Stimulated activated memory B cell treated with anti-CD40 and anti-IgM and Interleukin-4, amounts not matched to agents 10 μg/mL and 1 μg/mL and 100 μg/mL, for 72 hours (primary cell): Measurements from ENCODE around the gene LILRB4.
"Not testable (repeated sequence)": the region's sequence is repeated elsewhere in the genome, so short reads cannot be mapped to it uniquely, and the experiment has no call there.

Experiments used
- ATAC-seq: fragments of 150-1000 bp; cut with Tn5 transposase; 2 replicates; pipeline ENCODE4 v1.10.0; 2021
- H3K27ac Mint-ChIP-seq: one replicate; pipeline ENCODE4 v1.8.0; 2022; ENCODE audit warnings: mild to moderate bottlenecking, mixed read lengths
- H3K27me3 Mint-ChIP-seq: one replicate; pipeline ENCODE4 v1.8.0; 2022; ENCODE audit warnings: mixed read lengths
- H3K36me3 Mint-ChIP-seq: one replicate; pipeline ENCODE4 v1.8.0; 2022; ENCODE audit warnings: mixed read lengths
- H3K4me1 Mint-ChIP-seq: one replicate; pipeline ENCODE4 v1.8.0; 2022; ENCODE audit warnings: mixed read lengths
- H3K4me3 Mint-ChIP-seq: one replicate; pipeline ENCODE4 v1.8.0; 2022; ENCODE audit warnings: mild to moderate bottlenecking, moderate library complexity, mixed read lengths
- H3K9me3 Mint-ChIP-seq: one replicate; pipeline ENCODE4 v1.8.0; 2022; ENCODE audit warnings: mixed read lengths

The LILRB4 gene

DNA sequence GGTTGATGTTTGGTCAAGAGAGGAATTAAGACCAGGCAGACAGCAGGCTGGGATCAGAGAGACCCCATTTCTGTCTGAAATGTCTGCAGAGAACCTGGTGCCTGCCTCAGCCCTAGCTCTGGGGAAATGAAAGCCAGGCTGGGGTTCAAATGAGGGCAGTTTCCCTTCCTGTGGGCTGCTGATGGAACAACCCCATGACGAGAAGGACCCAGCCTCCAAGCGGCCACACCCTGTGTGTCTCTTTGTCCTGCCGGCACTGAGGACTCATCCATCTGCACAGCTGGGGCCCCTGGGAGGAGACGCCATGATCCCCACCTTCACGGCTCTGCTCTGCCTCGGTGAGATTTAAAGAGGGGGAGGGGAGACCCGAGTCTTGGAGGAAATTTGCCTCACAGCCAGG is at the start of gene LILRB4:
TSS of gene LILRB4 (plus strand) at position 256 of the 400 bp plus-strand sequence. CDS start at position 305, 49 bp downstream.
- Mint-ChIP-seq H3K4me3 (peak within 1 kb of the TSS; percentile 65), H3K27ac (peak within 1 kb of the TSS; percentile 2), H3K4me1 (peaks cover 36% of the 10 kb centered on the region), H3K9me3 (peaks cover under 1% of the 10 kb centered on the region), H3K36me3 (peaks cover 17% of the 10 kb centered on the region), H3K27me3 (peaks cover 31% of the 10 kb centered on the region)
- peak; percentile 62 for ATAC-seq

GRCh38 chr19:54614726-54615125 is 48.1 kb upstream of the LILRB4 start:
- peaks cover 54% of the 10 kb centered on the region for H3K4me1 Mint-ChIP-seq
- no peak for ATAC-seq
- no peaks in the 10 kb centered on the region for H3K27me3 Mint-ChIP-seq
- H3K4me3 Mint-ChIP-seq, result no peak overlapping the region
- H3K9me3 Mint-ChIP-seq, result peaks cover 6% of the 10 kb centered on the region
- H3K27ac Mint-ChIP-seq, result peak overlapping the region; percentile 16
- no peaks in the 10 kb centered on the region for H3K36me3 Mint-ChIP-seq

- Mint-ChIP-seq H3K36me3 (no peaks in the 10 kb centered on the region), H3K4me1 (peaks cover 58% of the 10 kb centered on the region), H3K4me3 (peak overlapping the region; percentile 88), H3K9me3 (peaks cover 6% of the 10 kb centered on the region), H3K27ac (peak overlapping the region; percentile 97), H3K27me3 (no peaks in the 10 kb centered on the region)
- peak; percentile 65 for ATAC-seq
These were observed 46.7 kb upstream of the LILRB4 start for GRCh38 chr19:54616057-54616456.

GRCh38 chr19:54616821-54617560 is 45.8 kb upstream of the LILRB4 start:
- ATAC-seq, result peak; percentile 96
- peaks cover 6% of the 10 kb centered on the region for H3K9me3 Mint-ChIP-seq
- peaks cover 8% of the 10 kb centered on the region for H3K36me3 Mint-ChIP-seq
- no peaks in the 10 kb centered on the region for H3K27me3 Mint-ChIP-seq
- peak overlapping the region; percentile 97 for H3K27ac Mint-ChIP-seq
- peaks cover 61% of the 10 kb centered on the region for H3K4me1 Mint-ChIP-seq
- peak overlapping the region; percentile 88 for H3K4me3 Mint-ChIP-seq

- H3K27ac Mint-ChIP-seq, result peak overlapping the region; percentile 32
- peak overlapping the region; percentile 69 for H3K4me3 Mint-ChIP-seq
- H3K27me3 Mint-ChIP-seq, result no peaks in the 10 kb centered on the region
- no peaks in the 10 kb centered on the region for H3K9me3 Mint-ChIP-seq
- H3K36me3 Mint-ChIP-seq, result peaks cover 14% of the 10 kb centered on the region
- ATAC-seq, result no peak
- peaks cover 65% of the 10 kb centered on the region for H3K4me1 Mint-ChIP-seq
These were observed 42.3 kb upstream of the LILRB4 start for GRCh38 chr19:54620464-54620863.

DNA sequence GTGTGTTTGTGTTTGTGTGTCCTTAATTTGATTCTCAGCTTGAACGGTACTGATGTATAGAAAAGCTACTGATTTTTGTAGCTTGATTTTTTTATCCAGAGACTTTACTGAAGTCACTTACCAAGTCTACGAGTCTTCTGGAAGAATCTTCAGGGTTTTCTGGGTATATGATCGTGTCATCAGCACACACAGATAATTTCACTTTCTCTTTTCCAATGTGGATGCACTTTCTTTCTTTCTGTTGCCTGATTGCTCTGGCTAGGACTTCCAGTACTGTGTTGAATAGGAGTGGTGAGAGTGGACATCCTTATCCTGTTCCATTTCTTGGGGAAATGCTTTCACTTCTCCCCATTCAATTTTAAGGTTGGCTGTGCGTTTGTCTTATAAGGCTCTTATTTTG is 40.4 kb upstream of the LILRB4 start:
- peaks cover 69% of the 10 kb centered on the region for H3K4me1 Mint-ChIP-seq
- peak overlapping the region; percentile 92 for H3K4me3 Mint-ChIP-seq
- peaks cover 33% of the 10 kb centered on the region for H3K36me3 Mint-ChIP-seq
- H3K27me3 Mint-ChIP-seq, result no peaks in the 10 kb centered on the region
- H3K9me3 Mint-ChIP-seq, result no peaks in the 10 kb centered on the region
- peak overlapping the region; percentile 84 for H3K27ac Mint-ChIP-seq
- no peak for ATAC-seq

DNA sequence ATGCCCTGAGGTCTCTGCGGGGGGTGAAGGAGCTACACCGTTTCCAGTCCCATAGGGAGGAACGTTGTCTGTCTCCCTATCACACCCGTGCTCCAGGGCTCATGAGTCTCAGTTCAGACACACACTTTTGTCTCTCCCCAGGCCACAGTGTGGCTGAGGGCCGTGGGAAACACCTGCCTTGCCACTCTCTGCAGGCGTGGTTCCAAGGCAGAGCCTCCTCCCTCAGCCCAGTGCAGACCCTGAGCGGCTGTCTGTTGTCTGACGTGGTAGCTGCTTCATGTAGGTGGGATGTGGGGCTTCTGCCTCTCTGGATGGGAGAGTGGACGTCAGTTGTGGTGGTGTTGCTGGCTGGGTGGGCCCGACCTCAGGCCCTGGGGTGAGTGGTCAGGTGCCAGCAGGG is 38.6 kb upstream of the LILRB4 start:
- H3K4me1 Mint-ChIP-seq, result peaks cover 87% of the 10 kb centered on the region
- H3K9me3 Mint-ChIP-seq, H3K27me3 Mint-ChIP-seq: not testable (repeated sequence)
- peak; percentile 77 for ATAC-seq
- peak overlapping the region; percentile 84 for H3K27ac Mint-ChIP-seq
- peak overlapping the region; percentile 92 for H3K4me3 Mint-ChIP-seq
- H3K36me3 Mint-ChIP-seq, result peaks cover 44% of the 10 kb centered on the region

DNA sequence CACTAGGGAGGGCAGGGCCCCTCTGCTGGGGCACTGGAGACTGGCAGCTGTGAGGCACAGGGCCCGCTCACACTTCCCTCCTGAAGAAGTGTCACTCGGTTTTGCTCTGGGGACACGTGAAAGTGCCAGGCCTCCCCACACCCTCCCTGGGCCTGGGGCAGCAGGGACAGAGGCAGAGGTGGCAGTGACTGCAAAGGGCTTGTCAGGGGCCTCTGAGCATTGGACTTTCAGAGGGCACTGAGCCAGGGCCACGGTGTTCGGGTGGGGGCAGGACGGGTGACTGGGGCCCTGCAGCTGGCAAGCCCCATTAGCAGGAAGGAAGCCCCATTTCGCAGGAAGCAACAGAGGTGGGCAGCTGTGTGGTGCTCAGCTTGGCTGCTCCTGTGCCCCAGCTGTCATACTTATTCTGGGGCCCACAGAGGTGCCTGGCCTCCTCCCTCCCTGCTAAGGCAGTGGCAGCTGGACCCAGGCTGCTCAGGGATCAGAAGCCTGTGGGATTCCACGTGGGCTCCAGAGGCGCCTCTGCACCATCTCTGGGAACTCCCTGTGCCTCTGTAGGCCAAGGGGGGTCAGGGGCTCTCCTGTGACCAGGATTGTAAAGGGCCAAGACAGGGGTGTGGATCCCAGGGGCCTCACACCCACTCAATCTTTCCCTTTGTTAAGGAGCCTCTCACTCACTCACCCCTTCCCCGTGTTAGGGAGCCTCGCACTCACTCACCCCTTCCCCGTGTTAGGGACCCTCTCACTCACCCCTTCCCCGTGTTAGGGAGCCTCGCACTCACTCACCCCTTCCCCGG is 37.7 kb upstream of the LILRB4 start:
- Mint-ChIP-seq H3K36me3 (peaks cover 51% of the 10 kb centered on the region), H3K4me3 (peak overlapping the region; percentile 92), H3K4me1 (peaks cover 92% of the 10 kb centered on the region), H3K27ac (peak overlapping the region; percentile 84)
- not testable (repeated sequence) for H3K27me3 Mint-ChIP-seq, H3K9me3 Mint-ChIP-seq
- ATAC-seq, result peak; percentile 91

DNA sequence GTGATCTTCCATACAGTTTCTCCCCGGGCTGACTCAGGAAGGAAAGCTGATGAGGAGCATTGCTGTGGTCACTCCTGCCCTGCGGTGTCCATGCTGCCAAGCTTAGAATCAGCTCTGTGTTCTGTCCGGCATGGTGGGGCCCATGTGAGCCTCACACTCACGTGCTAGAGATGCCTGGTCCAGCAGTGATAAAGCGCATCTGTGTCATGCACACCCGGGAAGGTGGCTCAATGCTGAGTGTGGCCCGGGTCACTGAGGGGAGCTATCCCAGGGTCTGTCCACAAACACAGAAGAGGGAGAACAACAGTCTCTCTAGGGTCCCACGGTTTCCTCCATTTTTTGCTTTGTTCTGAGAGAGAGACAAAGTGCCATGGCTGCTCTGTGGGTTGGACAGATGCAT is 36.0 kb upstream of the LILRB4 start:
- Mint-ChIP-seq H3K9me3 (no peaks in the 10 kb centered on the region), H3K4me1 (peaks cover 92% of the 10 kb centered on the region), H3K4me3 (no peak overlapping the region), H3K27me3 (no peaks in the 10 kb centered on the region), H3K36me3 (peaks cover 52% of the 10 kb centered on the region), H3K27ac (peak overlapping the region; percentile 84)
- no peak for ATAC-seq

DNA sequence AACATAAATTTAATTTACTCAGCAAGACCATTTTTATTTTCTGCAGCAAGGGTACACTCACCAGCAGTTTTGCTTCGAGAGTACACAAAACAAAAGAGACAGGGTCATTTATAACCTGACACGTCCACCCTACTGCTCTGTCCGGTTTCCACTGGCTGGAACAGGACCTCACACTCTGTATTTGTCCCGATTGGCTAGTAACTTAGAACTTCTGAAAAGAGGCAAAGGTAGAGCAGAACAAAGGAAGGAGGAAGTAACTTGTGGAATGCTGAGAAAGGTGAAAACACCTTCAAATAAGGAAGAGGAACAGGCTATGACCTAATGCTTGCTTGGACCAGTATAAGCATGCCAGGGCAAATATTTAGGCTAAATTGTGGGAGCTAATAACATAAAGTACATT is 34.9 kb upstream of the LILRB4 start:
- ATAC-seq, H3K27me3 Mint-ChIP-seq, H3K9me3 Mint-ChIP-seq, H3K4me3 Mint-ChIP-seq: not testable (repeated sequence)
- H3K4me1 Mint-ChIP-seq, result peaks cover 92% of the 10 kb centered on the region
- peaks cover 55% of the 10 kb centered on the region for H3K36me3 Mint-ChIP-seq
- peak overlapping the region; percentile 84 for H3K27ac Mint-ChIP-seq

DNA sequence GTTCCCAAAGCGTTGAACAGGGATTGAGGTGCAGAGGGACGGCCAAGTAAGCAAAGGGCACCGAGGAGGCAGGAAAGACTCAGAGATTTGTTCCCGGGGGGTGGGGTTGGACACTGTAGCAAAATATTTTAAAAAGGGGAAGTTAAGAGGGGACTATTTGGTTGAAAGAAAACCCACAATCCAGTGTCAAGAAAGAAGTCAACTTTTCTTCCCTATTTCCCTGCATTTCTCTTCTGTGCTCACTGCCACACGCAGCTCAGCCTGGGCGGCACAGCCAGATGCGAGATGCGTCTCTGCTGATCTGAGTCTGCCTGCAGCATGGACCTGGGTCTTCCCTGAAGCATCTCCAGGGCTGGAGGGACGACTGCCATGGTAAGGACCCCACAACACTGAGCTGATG is 32.5 kb upstream of the LILRB4 start, which contains the start of gene LILRB1:
TSS of gene LILRB1 (plus strand) at position 223 of the 400 bp plus-strand sequence. CDS start 590 bp downstream, outside the sequence.
- Mint-ChIP-seq H3K27ac (peak within 1 kb of the TSS; percentile 88), H3K4me1 (peaks cover 73% of the 10 kb centered on the region), H3K4me3 (peak within 1 kb of the TSS; percentile 69), H3K36me3 (peaks cover 65% of the 10 kb centered on the region)
- not testable (repeated sequence) for H3K9me3 Mint-ChIP-seq, H3K27me3 Mint-ChIP-seq, ATAC-seq

GRCh38 chr19:54630782-54631181 is 32.0 kb upstream of the LILRB4 start:
- Mint-ChIP-seq H3K27ac (peak overlapping the region; percentile 88), H3K27me3 (no peaks in the 10 kb centered on the region), H3K9me3 (no peaks in the 10 kb centered on the region), H3K4me3 (peak overlapping the region; percentile 69), H3K4me1 (peaks cover 68% of the 10 kb centered on the region), H3K36me3 (peaks cover 67% of the 10 kb centered on the region)
- no peak for ATAC-seq

DNA sequence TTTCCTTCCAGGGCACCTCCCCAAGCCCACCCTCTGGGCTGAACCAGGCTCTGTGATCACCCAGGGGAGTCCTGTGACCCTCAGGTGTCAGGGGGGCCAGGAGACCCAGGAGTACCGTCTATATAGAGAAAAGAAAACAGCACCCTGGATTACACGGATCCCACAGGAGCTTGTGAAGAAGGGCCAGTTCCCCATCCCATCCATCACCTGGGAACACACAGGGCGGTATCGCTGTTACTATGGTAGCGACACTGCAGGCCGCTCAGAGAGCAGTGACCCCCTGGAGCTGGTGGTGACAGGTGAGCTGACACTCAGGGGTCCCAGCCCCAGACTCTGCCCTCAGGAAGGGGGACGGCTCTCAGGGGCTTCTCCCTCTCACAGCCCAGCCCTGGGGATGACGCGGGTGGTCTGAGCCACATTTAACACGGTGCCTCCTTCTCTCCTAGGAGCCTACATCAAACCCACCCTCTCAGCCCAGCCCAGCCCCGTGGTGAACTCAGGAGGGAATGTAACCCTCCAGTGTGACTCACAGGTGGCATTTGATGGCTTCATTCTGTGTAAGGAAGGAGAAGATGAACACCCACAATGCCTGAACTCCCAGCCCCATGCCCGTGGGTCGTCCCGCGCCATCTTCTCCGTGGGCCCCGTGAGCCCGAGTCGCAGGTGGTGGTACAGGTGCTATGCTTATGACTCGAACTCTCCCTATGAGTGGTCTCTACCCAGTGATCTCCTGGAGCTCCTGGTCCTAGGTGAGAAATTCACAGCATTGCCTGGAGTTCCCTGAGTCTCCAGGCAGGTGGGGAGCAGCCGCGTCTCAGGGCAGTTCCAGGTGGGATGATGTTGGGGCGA is 31.1 kb upstream of the LILRB4 start:
- not testable (repeated sequence) for ATAC-seq, H3K9me3 Mint-ChIP-seq, H3K27me3 Mint-ChIP-seq
- Mint-ChIP-seq H3K27ac (peak overlapping the region; percentile 88), H3K36me3 (peaks cover 67% of the 10 kb centered on the region), H3K4me1 (peaks cover 58% of the 10 kb centered on the region), H3K4me3 (peak overlapping the region; percentile 25)

DNA sequence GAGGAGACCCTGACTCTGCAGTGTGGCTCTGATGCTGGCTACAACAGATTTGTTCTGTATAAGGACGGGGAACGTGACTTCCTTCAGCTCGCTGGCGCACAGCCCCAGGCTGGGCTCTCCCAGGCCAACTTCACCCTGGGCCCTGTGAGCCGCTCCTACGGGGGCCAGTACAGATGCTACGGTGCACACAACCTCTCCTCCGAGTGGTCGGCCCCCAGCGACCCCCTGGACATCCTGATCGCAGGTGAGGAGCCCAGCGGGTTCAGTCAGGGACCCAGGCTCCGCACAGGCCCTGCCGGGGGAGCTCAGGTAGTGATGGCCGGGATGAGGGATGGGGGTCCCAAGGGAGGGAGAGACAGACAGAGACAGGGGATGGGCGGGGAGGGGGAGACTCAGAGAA is 30.3 kb upstream of the LILRB4 start:
- not testable (repeated sequence) for H3K27me3 Mint-ChIP-seq, ATAC-seq, H3K9me3 Mint-ChIP-seq, H3K4me3 Mint-ChIP-seq
- Mint-ChIP-seq H3K27ac (peak overlapping the region; percentile 77), H3K4me1 (peaks cover 51% of the 10 kb centered on the region), H3K36me3 (peaks cover 67% of the 10 kb centered on the region)

GRCh38 chr19:54633401-54633800 is 29.4 kb upstream of the LILRB4 start:
- peaks cover 68% of the 10 kb centered on the region for H3K36me3 Mint-ChIP-seq
- H3K4me3 Mint-ChIP-seq, result no peak overlapping the region
- no peaks in the 10 kb centered on the region for H3K27me3 Mint-ChIP-seq
- H3K4me1 Mint-ChIP-seq, result peaks cover 42% of the 10 kb centered on the region
- no peaks in the 10 kb centered on the region for H3K9me3 Mint-ChIP-seq
- peak overlapping the region; percentile 77 for H3K27ac Mint-ChIP-seq
- peak; percentile 66 for ATAC-seq
